Astrocyte (in vitro differentiated cells and primary cell): ENCODE data around the gene GLS. TPM values are rescaled to one million over a fixed set of nuclear protein-coding genes. Genes with fewer than 3 reads are reported as not detected.

Experiments used
- DNase-seq: peaks from one replicate; pipeline ENCODE4 v3.0.0-alpha.2; 2010; ENCODE audit warnings: low read depth
- FAIRE-seq: peaks from 2 replicates; lab custom pipeline; 2011; peaks lifted over from hg19 to GRCh38; lab: Jason Lieb, UNC
- H2AFZ ChIP-seq: 2 replicates; pipeline ENCODE4 v1.6.0; 2012; ENCODE audit warnings: low read depth, low read length, inconsistent platforms
- H3K27ac ChIP-seq: 2 replicates; pipeline ENCODE4 v1.5.1; 2011; ENCODE audit warnings: low read depth, low read length, inconsistent platforms
- H3K27me3 ChIP-seq: 2 replicates; pipeline ENCODE4 v1.6.0; 2011; ENCODE audit warnings: low read length, inconsistent platforms; ENCODE audit not compliant: insufficient read depth
- H3K36me3 ChIP-seq: 2 replicates; pipeline ENCODE4 v1.5.1; 2011; ENCODE audit warnings: low read length, inconsistent platforms; ENCODE audit not compliant: insufficient read depth
- H3K4me1 ChIP-seq: 2 replicates; pipeline ENCODE4 v1.5.1; 2011; ENCODE audit warnings: low read length, inconsistent platforms; ENCODE audit not compliant: insufficient read depth
- H3K4me2 ChIP-seq: 2 replicates; pipeline ENCODE4 v1.6.0; 2012; ENCODE audit warnings: low read length, inconsistent platforms
- H3K4me3 ChIP-seq: 2 replicates; pipeline ENCODE4 v1.5.1; 2011; ENCODE audit warnings: low read depth, mild to moderate bottlenecking, low read length, inconsistent platforms; ENCODE audit not compliant: insufficient read depth
- H3K79me2 ChIP-seq: 2 replicates; pipeline ENCODE4 v1.6.0; 2012; ENCODE audit warnings: mild to moderate bottlenecking, low read length, inconsistent platforms; ENCODE audit not compliant: insufficient read depth
- H3K9ac ChIP-seq: 2 replicates; pipeline ENCODE4 v1.6.0; 2012; ENCODE audit warnings: mild to moderate bottlenecking, low read length, inconsistent platforms
- H3K9me3 ChIP-seq: 2 replicates; pipeline ENCODE4 v1.5.1; 2012; ENCODE audit warnings: low read depth, mild to moderate bottlenecking, low read length, inconsistent platforms; ENCODE audit not compliant: insufficient read depth
- H4K20me1 ChIP-seq: 2 replicates; pipeline ENCODE4 v1.6.0; 2012; ENCODE audit warnings: low read length, inconsistent platforms; ENCODE audit not compliant: insufficient read depth
- H3K27ac Mint-ChIP-seq: one replicate; pipeline ENCODE4 v1.8.0; 2021; ENCODE audit warnings: mild to moderate bottlenecking, mixed read lengths; ENCODE audit not compliant: unreplicated experiment
- H3K27me3 Mint-ChIP-seq: one replicate; pipeline ENCODE4 v1.8.0; 2021; ENCODE audit warnings: low read depth, mixed read lengths; ENCODE audit not compliant: unreplicated experiment
- H3K36me3 Mint-ChIP-seq: one replicate; pipeline ENCODE4 v1.8.0; 2021; ENCODE audit warnings: low read depth, mixed read lengths; ENCODE audit not compliant: unreplicated experiment
- H3K4me1 Mint-ChIP-seq: one replicate; pipeline ENCODE4 v1.8.0; 2021; ENCODE audit warnings: low read depth, mixed read lengths; ENCODE audit not compliant: unreplicated experiment
- H3K4me3 Mint-ChIP-seq: one replicate; pipeline ENCODE4 v1.8.0; 2021; ENCODE audit warnings: mild to moderate bottlenecking, moderate library complexity, mixed read lengths; ENCODE audit not compliant: unreplicated experiment
- H3K9me3 Mint-ChIP-seq: one replicate; pipeline ENCODE4 v1.8.0; 2021; ENCODE audit warnings: mild to moderate bottlenecking, mixed read lengths; ENCODE audit not compliant: unreplicated experiment
- CTCF ChIP-seq: IDR thresholded peaks from 2 replicates; pipeline ENCODE4 v1.5.1; 2011; ENCODE audit warnings: low read depth, mild to moderate bottlenecking, inconsistent platforms, low read length, moderate library complexity; ENCODE audit not compliant: insufficient read depth
- EZH2 ChIP-seq: IDR thresholded peaks from 2 replicates; pipeline ENCODE4 v1.6.1; 2012; ENCODE audit warnings: mild to moderate bottlenecking, low read length, inconsistent platforms; ENCODE audit not compliant: insufficient read depth
- total RNA-seq: library from RNA; stranded (reverse); gene quantifications from 2 replicates; pipeline ENCODE4 v1.2.1, GENCODE V29; 2021

The GLS gene
- total RNA-seq, 1 donor from 2014 or later = 189 TPM

GRCh38 chr2:190881598-190882410, 1.2 kb downstream of the GLS start:
- DNase-seq = peak; percentile 68

GRCh38 chr2:190882411-190882766, 1.8 kb downstream of the GLS start:
- Mint-ChIP-seq H3K9me3 (no peaks in the 10 kb centered on the region), H3K4me3 (peak overlapping the region; percentile 99), H3K27ac (peak overlapping the region; percentile 50), H3K36me3 (no peaks in the 10 kb centered on the region), H3K4me1 (peaks cover 14% of the 10 kb centered on the region), H3K27me3 (no peaks in the 10 kb centered on the region)
- DNase-seq (no peak), FAIRE-seq (no peak)
- Histone ChIP-seq H3K4me2 (peak overlapping the region; percentile 91), H3K9me3 (no peaks in the 10 kb centered on the region), H3K36me3 (peaks cover 7% of the 10 kb centered on the region), H3K9ac (peak overlapping the region; percentile 90), H2AFZ (no peak overlapping the region), H3K4me1 (peaks cover 8% of the 10 kb centered on the region), H3K27me3 (no peaks in the 10 kb centered on the region), H3K27ac (peak overlapping the region; percentile 83), H4K20me1 (peaks cover 54% of the 10 kb centered on the region), H3K4me3 (peak overlapping the region; percentile 93), H3K79me2 (peaks cover 67% of the 10 kb centered on the region)
- TF ChIP-seq EZH2 (no peak), CTCF (no peak)

More at GRCh38 chr2:190881598-190882410, 1.2 kb downstream of the GLS start:
- Histone ChIP-seq H4K20me1 (peaks cover 48% of the 10 kb centered on the region), H3K9me3 (no peaks in the 10 kb centered on the region), H3K36me3 (peaks cover 7% of the 10 kb centered on the region), H3K79me2 (peaks cover 61% of the 10 kb centered on the region), H2AFZ (peak overlapping the region; percentile 16), H3K9ac (peak overlapping the region; percentile 90), H3K4me1 (peaks cover 8% of the 10 kb centered on the region), H3K4me3 (peak overlapping the region; percentile 93), H3K27ac (peak overlapping the region; percentile 83), H3K27me3 (no peaks in the 10 kb centered on the region), H3K4me2 (peak overlapping the region; percentile 91)
- H3K4me1 Mint-ChIP-seq = peaks cover 12% of the 10 kb centered on the region
- FAIRE-seq = peak; percentile 69
- peak overlapping the region; percentile 99 for H3K4me3 Mint-ChIP-seq
- TF ChIP-seq EZH2 (no peak), CTCF (no peak)
- peak overlapping the region; percentile 97 for H3K27ac Mint-ChIP-seq
- no peaks in the 10 kb centered on the region for H3K36me3 Mint-ChIP-seq
- H3K9me3 Mint-ChIP-seq = no peaks in the 10 kb centered on the region
- no peaks in the 10 kb centered on the region for H3K27me3 Mint-ChIP-seq
